Measurements from ENCODE around the gene CAMLG. TPM values are rescaled to one million over a fixed set of nuclear protein-coding genes. Genes with fewer than 3 reads are reported as not detected.

Gene CAMLG
- total RNA-seq, 1 experiment from 2014 or later: 29.3 TPM

DNA sequence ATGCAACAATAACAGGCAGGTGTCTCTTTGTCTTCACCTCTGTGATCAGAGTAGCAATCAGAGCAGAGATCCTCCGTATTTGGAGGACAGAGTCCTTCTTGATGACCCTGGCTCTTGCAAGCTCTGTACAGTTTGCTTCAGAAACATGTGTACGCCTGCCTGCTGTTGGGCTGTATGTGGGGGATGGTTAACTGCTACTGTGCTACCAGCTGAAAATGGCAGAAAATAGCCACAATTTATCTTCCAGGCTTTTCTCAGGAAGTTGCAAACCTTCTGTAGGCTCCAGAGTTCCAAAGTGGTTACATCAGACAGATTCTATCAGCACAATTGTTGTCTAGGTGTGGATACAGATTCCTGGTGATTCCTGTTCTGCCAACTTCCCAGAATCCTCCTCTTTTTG, 55.7 kb downstream of the CAMLG start:
- Histone ChIP-seq H3K4me1 (replicated peaks) (peaks cover 8% of the 10 kb centered on the region), H3K27me3 (replicated peaks) (no peaks in the 10 kb centered on the region), H3K4me3 (no peak overlapping the region), H3K36me3 (peaks cover 97% of the 10 kb centered on the region), H3K9me3 (replicated peaks) (no peaks in the 10 kb centered on the region), H3K27ac (no peak overlapping the region)
- DNase-seq (ENCODE audit: low read depth in 1 of 2, low spot score in 2 of 2): peak in 1 of 2 experiments; percentile 36

DNA sequence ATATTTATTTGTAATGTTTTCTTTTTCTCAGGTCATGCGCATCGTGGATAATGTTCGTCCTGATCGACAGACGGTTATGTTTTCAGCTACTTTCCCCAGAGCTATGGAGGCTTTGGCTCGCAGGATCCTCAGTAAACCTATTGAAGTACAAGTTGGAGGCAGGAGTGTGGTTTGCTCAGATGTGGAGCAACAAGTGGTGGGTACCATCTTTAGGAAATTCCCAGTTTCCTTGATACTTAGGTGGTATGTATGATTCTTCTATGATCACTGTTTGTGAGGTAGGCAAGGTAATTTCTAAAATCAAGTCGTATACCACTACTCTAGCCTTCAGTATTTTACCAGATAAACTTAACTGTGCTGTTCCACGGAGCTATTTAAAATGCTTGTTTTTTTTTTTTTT, 56.5 kb downstream of the CAMLG start:
- DNase-seq (ENCODE audit: low read depth in 1 of 2, low spot score in 2 of 2): no peak
- Histone ChIP-seq H3K36me3 (peaks cover 97% of the 10 kb centered on the region), H3K27me3 (replicated peaks) (no peaks in the 10 kb centered on the region), H3K27ac (no peak overlapping the region), H3K9me3 (replicated peaks) (no peaks in the 10 kb centered on the region), H3K4me1 (replicated peaks) (peaks cover 8% of the 10 kb centered on the region), H3K4me3 (no peak overlapping the region)

DNA sequence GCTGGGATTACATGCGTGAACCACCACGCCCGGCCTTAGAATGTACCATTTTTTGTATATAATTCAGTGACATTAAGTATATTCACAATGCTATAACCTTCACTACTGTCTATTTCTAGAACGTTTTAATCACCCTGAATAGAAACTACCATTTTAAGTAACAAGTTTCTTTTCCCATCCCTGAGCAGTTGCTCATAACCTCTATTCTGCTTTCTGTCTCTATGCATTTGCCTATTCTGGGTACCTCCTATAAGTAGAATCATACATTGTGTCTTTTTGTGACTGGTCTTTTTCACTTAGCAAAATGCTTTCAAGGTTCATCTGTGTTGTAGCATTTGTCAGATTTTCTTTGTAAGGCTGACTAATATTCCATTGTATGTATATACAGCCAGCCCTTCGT, 60.1 kb downstream of the CAMLG start:
- Histone ChIP-seq H3K27me3 (replicated peaks) (no peaks in the 10 kb centered on the region), H3K36me3 (peaks cover 96% of the 10 kb centered on the region), H3K9me3 (replicated peaks) (no peaks in the 10 kb centered on the region), H3K27ac (no peak overlapping the region), H3K4me1 (replicated peaks) (peaks cover 7% of the 10 kb centered on the region), H3K4me3 (no peak overlapping the region)
- no peak for DNase-seq (ENCODE audit: low read depth in 1 of 2, low spot score in 2 of 2)

Other genes starting within 250 kb of the CAMLG start
- gene JADE2, start 212.9 kb upstream of the CAMLG start, total RNA-seq (2014; rRNA removed; shearing (Covaris generic)): 12.5 and 14.6 TPM in 2 replicates
- 115 and 121 TPM in 2 replicates for gene SAR1B, start 105.7 kb upstream of the CAMLG start, total RNA-seq (2014; rRNA removed; shearing (Covaris generic))
- 20.8 and 30.4 TPM in 2 replicates for gene SEC24A, start 89.8 kb upstream of the CAMLG start, total RNA-seq (2014; rRNA removed; shearing (Covaris generic))
- gene DDX46, start 20.2 kb downstream of the CAMLG start, total RNA-seq (2014; rRNA removed; shearing (Covaris generic)): 48.7 and 53.6 TPM in 2 replicates
- gene C5orf24, start 107.4 kb downstream of the CAMLG start, total RNA-seq (2014; rRNA removed; shearing (Covaris generic)): 53.2 and 93.3 TPM in 2 replicates
- gene TXNDC15, start 135.8 kb downstream of the CAMLG start, total RNA-seq (2014; rRNA removed; shearing (Covaris generic)): 108 and 253 TPM in 2 replicates
- gene PCBD2, start 166.6 kb downstream of the CAMLG start, total RNA-seq (2014; rRNA removed; shearing (Covaris generic)): 6.1 and 11.4 TPM in 2 replicates
- 0.08 and 1.3 TPM in 2 replicates for gene CATSPER3, start 229.4 kb downstream of the CAMLG start, total RNA-seq (2014; rRNA removed; shearing (Covaris generic))